HG03025 (cell line): Measurements from ENCODE around the gene EXO5.
"Not testable (repeated sequence)": the region's sequence is repeated elsewhere in the genome, so short reads cannot be mapped to it uniquely, and the experiment has no call there.

ENCODE experiments used
- ATAC-seq: cut with Tn5 transposase; IDR thresholded peaks from one replicate; pipeline ENCODE4 v1.9.1; 2021; ENCODE audit warnings: mild to moderate bottlenecking, moderate library complexity; ENCODE audit not compliant: unreplicated experiment, low FRiP score

The EXO5 gene

GRCh38 chr1:40546957-40547356, 38.4 kb downstream of the EXO5 start:
- ATAC-seq: no peak

GRCh38 chr1:40553017-40553416, 44.5 kb downstream of the EXO5 start:
- ATAC-seq: no peak

GRCh38 chr1:40554807-40555206, 46.2 kb downstream of the EXO5 start:
- not testable (repeated sequence) for ATAC-seq

- no peak for ATAC-seq
Observed at GRCh38 chr1:40556121-40556520, 47.6 kb downstream of the EXO5 start.

GRCh38 chr1:40558241-40558640, 49.7 kb downstream of the EXO5 start:
- not testable (repeated sequence) for ATAC-seq

GRCh38 chr1:40562185-40562584, 53.6 kb downstream of the EXO5 start:
- no peak for ATAC-seq

- no peak for ATAC-seq
Observed at GRCh38 chr1:40563266-40563665, 54.7 kb downstream of the EXO5 start.

- ATAC-seq: no peak
Observed at GRCh38 chr1:40564506-40564905, 55.9 kb downstream of the EXO5 start.

- ATAC-seq: no peak
Observed at GRCh38 chr1:40564913-40565312, 56.3 kb downstream of the EXO5 start.
